Mucosa of descending colon (tissue), 3 donors: Measurements from ENCODE around the gene NAT8L. TPM values are rescaled to one million over a fixed set of nuclear protein-coding genes. Genes with fewer than 3 reads are reported as not detected.

Source experiments
- ATAC-seq: fragments of 200-7000 bp; cut with Tn5 transposase; one replicate; pipeline ENCODE4 v1.9.1; 2020; ENCODE audit warnings: mild to moderate bottlenecking, moderate library complexity
- DNase-seq, 3 donors: peaks; one replicate each; pipeline ENCODE4 v3.0.0-alpha.2; 2020
- H3K36me3 ChIP-seq: fragments of 200-600 bp; one replicate; pipeline ENCODE4 v1.8.0; 2021; ENCODE audit warnings: low read depth, mild to moderate bottlenecking
- H3K4me1 ChIP-seq: fragments of 200-600 bp; one replicate; pipeline ENCODE4 v1.8.0; 2021; ENCODE audit warnings: low read depth, mild to moderate bottlenecking
- H3K4me3 ChIP-seq: fragments of 200-600 bp; one replicate; pipeline ENCODE4 v1.8.0; 2021; ENCODE audit warnings: mild to moderate bottlenecking
- H3K9me3 ChIP-seq: fragments of 200-600 bp; one replicate; pipeline ENCODE4 v1.8.0; 2021; ENCODE audit warnings: mild to moderate bottlenecking
- CTCF ChIP-seq: fragments of 200-600 bp; IDR thresholded peaks from one replicate; pipeline ENCODE4 v1.8.0; 2022; ENCODE audit warnings: antibody characterized with exemption, mild to moderate bottlenecking
- intact Hi-C, 2 donors: fragments of 100-400 bp; cut with DNase I in 1 of 2; cut with micrococcal nuclease in 1 of 2; formaldehyde crosslinking; loops; one replicate each; pipeline versions ENCODE4 v1.11.0 to v1.11.1; 2022; cut with DNase I, micrococcal nuclease
- total RNA-seq, 3 donors: library from RNA; stranded (reverse); fragmentation: NEBNext Ultra II Directional in 2 of 3; extraction: Animal tissue kit (Norgen Biotek cat#: 25700) in 2 of 3; gene quantifications; one replicate each; pipeline versions ENCODE4 v1.2.1 to v1.2.4, GENCODE V29; 2021 to 2023
- donor health status: DM: no; HTN: no; CAD: no; lungs with moderate emphysema.
- donor health status: DM: no; HTN: no; CAD: no.
- donor health status: DM: no; HTN: yes; CAD: no.

The NAT8L gene
- total RNA-seq, 3 donors from 2014 or later, result 0.24 to 0.66 (median 0.26) TPM

- peak in 1 of 3 donors; percentile 40 for DNase-seq
- intact Hi-C loops, result no loop called here
- Histone ChIP-seq H3K9me3 (no peaks in the 10 kb centered on the region), H3K4me1 (no peaks in the 10 kb centered on the region), H3K36me3 (no peaks in the 10 kb centered on the region), H3K4me3 (no peak overlapping the region)
- no peak for TF ChIP-seq CTCF
- no peak for ATAC-seq
These were observed 11.1 kb upstream of the NAT8L start for GRCh38 chr4:2047781-2048581.

DNA sequence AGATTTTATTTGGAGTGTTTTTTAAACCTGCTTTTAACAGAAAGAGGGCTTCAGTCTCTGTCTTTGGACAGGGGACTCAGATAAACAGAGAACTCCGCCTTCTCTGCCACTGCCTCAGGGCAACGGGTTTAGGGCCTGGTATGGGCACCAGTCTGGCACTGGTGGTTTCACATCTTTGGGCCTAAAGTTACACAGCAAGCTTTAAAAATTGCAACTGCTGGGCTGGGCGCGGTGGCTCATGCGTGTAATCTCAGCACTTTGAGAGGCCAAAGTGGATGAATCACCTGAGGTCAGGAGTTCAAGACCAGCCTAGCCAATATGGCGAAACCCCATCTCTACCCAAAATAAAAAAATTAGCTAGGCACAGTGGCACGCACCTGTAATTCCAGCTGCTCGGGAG is 10.3 kb upstream of the NAT8L start:
- intact Hi-C loops, result no loop called here
- ATAC-seq, result no peak
- no peak for DNase-seq

GRCh38 chr4:2049381-2049780 is 9.7 kb upstream of the NAT8L start:
- no peak for TF ChIP-seq CTCF
- no peak overlapping the region for H3K4me3 ChIP-seq
- DNase-seq (no peak), ATAC-seq (no peak)
- no peaks in the 10 kb centered on the region for H3K4me1 ChIP-seq
- no peaks in the 10 kb centered on the region for H3K9me3 ChIP-seq
- H3K36me3 ChIP-seq, result no peaks in the 10 kb centered on the region
- intact Hi-C loops, result no loop called here

More for the DNA sequence above, 10.3 kb upstream of the NAT8L start:
- H3K4me3 ChIP-seq, result no peak overlapping the region
- no peaks in the 10 kb centered on the region for H3K9me3 ChIP-seq
- H3K4me1 ChIP-seq, result no peaks in the 10 kb centered on the region
- no peaks in the 10 kb centered on the region for H3K36me3 ChIP-seq
- TF ChIP-seq CTCF, result no peak

GRCh38 chr4:2049811-2050210 is 9.3 kb upstream of the NAT8L start:
- Histone ChIP-seq H3K36me3 (no peaks in the 10 kb centered on the region), H3K4me1 (no peaks in the 10 kb centered on the region), H3K4me3 (no peak overlapping the region), H3K9me3 (no peaks in the 10 kb centered on the region)
- intact Hi-C loops, result no loop called here
- no peak for ATAC-seq
- TF ChIP-seq CTCF, result no peak
- no peak for DNase-seq

- intact Hi-C loops, result no loop called here
- no peak for DNase-seq
- Histone ChIP-seq H3K4me3 (no peak overlapping the region), H3K4me1 (no peaks in the 10 kb centered on the region), H3K36me3 (no peaks in the 10 kb centered on the region), H3K9me3 (no peaks in the 10 kb centered on the region)
- TF ChIP-seq CTCF, result no peak
- ATAC-seq, result no peak
These were observed 8.0 kb upstream of the NAT8L start for GRCh38 chr4:2051086-2051485.
